ENCODE data around the gene SLC25A10. TPM values are rescaled to one million over a fixed set of nuclear protein-coding genes. Genes with fewer than 3 reads are reported as not detected.
A peak's percentile ranks its signal among the peaks of the same experiment; 100 is the strongest.

Gene SLC25A10
- total RNA-seq, 6 experiments from 2014 or later: 13.2 to 21.9 (median 17.1) TPM

DNA sequence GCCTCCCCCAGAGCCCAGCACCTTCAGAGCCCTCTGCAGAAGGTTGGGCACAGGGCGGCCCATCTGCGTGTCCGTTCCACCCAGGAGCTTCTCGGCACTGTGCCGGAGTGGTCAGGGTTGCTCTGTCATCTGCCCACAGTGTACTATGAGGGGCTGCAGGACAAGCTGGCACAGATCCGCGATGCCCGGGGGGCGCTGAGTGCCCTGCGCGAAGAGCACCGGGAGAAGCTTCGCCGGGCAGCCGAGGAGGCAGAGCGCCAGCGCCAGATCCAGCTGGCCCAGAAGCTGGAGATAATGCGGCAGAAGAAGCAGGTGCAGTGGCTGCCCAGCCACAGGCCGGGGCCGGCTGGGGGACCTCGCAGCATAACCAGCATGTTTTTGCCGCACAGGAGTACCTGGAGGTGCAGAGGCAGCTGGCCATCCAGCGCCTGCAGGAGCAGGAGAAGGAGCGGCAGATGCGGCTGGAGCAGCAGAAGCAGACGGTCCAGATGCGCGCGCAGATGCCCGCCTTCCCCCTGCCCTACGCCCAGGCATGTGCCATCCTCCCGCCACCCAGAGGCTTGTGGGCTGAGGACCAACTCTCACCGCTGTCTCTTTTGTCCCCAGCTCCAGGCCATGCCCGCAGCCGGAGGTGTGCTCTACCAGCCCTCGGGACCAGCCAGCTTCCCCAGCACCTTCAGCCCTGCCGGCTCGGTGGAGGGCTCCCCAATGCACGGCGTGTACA, 15.7 kb upstream of the SLC25A10 start:
- H3K27me3 Mint-ChIP-seq (ENCODE audit: insufficient read depth): peaks cover 4% of the 10 kb centered on the region
- no peak overlapping the region for H3K4me3 Mint-ChIP-seq
- H3K4me1 Mint-ChIP-seq (ENCODE audit: low read depth): peaks cover 7% of the 10 kb centered on the region
- TF ChIP-seq, protein P1, sequence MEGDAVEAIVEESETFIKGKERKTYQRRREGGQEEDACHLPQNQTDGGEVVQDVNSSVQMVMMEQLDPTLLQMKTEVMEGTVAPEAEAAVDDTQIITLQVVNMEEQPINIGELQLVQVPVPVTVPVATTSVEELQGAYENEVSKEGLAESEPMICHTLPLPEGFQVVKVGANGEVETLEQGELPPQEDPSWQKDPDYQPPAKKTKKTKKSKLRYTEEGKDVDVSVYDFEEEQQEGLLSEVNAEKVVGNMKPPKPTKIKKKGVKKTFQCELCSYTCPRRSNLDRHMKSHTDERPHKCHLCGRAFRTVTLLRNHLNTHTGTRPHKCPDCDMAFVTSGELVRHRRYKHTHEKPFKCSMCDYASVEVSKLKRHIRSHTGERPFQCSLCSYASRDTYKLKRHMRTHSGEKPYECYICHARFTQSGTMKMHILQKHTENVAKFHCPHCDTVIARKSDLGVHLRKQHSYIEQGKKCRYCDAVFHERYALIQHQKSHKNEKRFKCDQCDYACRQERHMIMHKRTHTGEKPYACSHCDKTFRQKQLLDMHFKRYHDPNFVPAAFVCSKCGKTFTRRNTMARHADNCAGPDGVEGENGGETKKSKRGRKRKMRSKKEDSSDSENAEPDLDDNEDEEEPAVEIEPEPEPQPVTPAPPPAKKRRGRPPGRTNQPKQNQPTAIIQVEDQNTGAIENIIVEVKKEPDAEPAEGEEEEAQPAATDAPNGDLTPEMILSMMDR (IDR thresholded peaks at IDR 0.05): no peak
- H3K36me3 Mint-ChIP-seq (ENCODE audit: low read depth): peaks cover 24% of the 10 kb centered on the region
- no peak for DNase-seq
- H3K9me3 Mint-ChIP-seq: no peaks in the 10 kb centered on the region
- no peak overlapping the region for H3K27ac Mint-ChIP-seq

DNA sequence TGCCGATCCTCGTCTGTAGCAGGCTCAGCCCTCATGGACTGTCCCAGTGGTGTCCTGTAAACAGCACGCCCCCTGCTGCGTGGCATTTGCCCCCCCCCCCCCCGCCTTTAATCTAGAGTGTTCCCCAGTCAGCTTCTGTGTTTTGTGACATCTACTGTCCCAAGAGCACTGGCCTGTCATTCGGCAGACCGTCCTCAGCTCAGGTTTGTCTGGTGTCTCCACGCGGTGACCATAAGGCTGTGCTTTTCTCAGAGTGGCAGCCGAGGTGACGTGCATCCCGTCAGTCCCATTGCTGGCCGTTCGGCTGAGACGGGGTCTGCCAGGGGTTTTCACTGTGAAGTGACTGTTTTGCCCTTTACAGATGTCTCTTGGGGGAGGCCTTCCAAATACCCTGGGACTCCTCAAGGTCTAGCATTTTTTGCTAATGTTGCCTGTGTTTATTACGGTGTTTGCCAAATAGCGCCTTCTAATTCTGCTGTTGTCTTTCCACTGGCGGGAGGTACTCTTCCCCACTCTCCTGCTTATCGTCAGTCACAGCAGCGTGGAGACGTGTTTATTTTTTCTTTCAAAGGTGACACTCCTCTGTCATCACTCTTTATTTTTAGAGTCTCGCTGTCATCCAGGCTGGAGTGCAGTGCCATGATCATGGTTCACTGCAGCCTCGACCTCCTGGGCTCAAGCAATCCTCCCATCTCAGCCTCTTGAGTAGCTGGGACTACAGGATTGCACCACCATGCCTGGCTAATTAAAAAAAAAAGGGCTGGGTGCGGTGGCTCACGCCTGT, 14.6 kb upstream of the SLC25A10 start:
- no peak overlapping the region; the same call in none of the 2 replicates for H3K27ac Mint-ChIP-seq
- H3K4me3 Mint-ChIP-seq: no peak overlapping the region
- peaks cover 23% of the 10 kb centered on the region for H3K36me3 Mint-ChIP-seq (ENCODE audit: low read depth)
- TF ChIP-seq, protein P1 (IDR thresholded peaks at IDR 0.05): no peak
- no peak for DNase-seq
- H3K27me3 Mint-ChIP-seq (ENCODE audit: insufficient read depth): peaks cover 7% of the 10 kb centered on the region
- H3K4me1 Mint-ChIP-seq (ENCODE audit: low read depth): peaks cover 17% of the 10 kb centered on the region
- no peaks in the 10 kb centered on the region for H3K9me3 Mint-ChIP-seq

DNA sequence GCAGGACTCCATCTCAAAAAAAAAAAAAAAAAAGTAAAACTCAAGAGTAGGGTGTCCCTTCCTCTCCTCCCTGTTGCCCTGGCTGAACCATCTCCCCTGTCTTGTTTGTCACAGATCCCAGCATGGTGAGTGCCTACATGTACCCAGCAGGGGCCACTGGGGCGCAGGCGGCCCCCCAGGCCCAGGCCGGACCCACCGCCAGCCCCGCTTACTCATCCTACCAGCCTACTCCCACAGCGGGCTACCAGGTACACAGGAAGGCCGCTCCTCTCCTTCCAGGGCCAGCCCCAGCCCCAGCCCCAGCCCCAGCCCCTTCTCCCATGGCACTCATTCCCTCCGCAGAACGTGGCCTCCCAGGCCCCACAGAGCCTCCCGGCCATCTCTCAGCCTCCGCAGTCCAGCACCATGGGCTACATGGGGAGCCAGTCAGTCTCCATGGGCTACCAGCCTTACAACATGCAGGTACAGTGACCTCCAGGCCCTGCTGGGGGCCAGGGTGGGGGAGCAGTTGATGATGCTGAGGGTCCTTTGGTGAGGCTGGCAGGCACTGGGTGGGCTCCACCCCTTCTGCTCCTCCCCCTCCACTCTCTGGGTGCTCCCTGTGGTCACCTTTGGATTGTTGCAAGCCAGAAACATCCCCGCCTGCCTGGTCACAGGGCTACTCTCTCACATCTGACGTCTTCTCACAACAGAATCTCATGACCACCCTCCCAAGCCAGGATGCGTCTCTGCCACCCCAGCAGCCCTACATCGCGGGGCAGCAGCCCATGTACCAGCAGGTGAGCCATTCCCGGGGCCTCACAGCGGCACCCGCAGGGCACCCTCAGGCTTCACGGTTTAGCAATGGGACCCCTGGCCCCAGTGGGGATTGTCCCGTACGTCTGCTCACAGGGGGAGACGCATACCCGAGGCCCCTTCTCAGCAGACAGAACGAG, 11.5 kb upstream of the SLC25A10 start:
- Mint-ChIP-seq H3K27me3 (ENCODE audit: insufficient read depth) (peaks cover 11% of the 10 kb centered on the region), H3K4me3 (0 out of 2 replicates have a peak overlapping the region, but pooled peaks have one; percentile 1), H3K4me1 (ENCODE audit: low read depth) (peaks cover 20% of the 10 kb centered on the region), H3K9me3 (no peaks in the 10 kb centered on the region), H3K27ac (peak overlapping the region; percentile 98; the same call in 1 of the 2 replicates), H3K36me3 (ENCODE audit: low read depth) (peaks cover 39% of the 10 kb centered on the region)
- DNase-seq: no peak
- TF ChIP-seq, protein P1 (IDR thresholded peaks at IDR 0.05): no peak

DNA sequence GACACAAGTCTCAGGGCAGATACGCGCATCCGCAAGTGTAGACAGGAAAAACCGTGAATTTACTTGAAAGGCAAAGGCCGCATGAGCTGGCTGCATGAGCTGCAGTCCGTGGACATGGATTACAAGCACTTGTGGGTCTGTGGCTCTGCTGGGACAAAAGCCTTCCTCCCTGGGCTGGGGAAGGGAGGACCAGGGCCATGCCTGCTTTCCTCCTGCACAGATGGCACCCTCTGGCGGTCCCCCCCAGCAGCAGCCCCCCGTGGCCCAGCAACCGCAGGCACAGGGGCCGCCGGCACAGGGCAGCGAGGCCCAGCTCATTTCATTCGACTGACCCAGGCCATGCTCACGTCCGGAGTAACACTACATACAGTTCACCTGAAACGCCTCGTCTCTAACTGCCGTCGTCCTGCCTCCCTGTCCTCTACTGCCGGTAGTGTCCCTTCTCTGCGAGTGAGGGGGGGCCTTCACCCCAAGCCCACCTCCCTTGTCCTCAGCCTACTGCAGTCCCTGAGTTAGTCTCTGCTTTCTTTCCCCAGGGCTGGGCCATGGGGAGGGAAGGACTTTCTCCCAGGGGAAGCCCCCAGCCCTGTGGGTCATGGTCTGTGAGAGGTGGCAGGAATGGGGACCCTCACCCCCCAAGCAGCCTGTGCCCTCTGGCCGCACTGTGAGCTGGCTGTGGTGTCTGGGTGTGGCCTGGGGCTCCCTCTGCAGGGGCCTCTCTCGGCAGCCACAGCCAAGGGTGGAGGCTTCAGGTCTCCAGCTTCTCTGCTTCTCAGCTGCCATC, 10.6 kb upstream of the SLC25A10 start:
- DNase-seq: no peak
- TF ChIP-seq, protein P1 (IDR thresholded peaks at IDR 0.05): no peak; the same call in 1 of the 2 replicates
- H3K27me3 Mint-ChIP-seq (ENCODE audit: insufficient read depth): peaks cover 11% of the 10 kb centered on the region
- H3K4me3 Mint-ChIP-seq: peak overlapping the region; percentile 97
- H3K9me3 Mint-ChIP-seq: no peaks in the 10 kb centered on the region
- peaks cover 20% of the 10 kb centered on the region for H3K4me1 Mint-ChIP-seq (ENCODE audit: low read depth)
- H3K36me3 Mint-ChIP-seq (ENCODE audit: low read depth): peaks cover 47% of the 10 kb centered on the region
- peak overlapping the region; percentile 98 for H3K27ac Mint-ChIP-seq
